WTC11 (cell line): Measurements from ENCODE around the gene ZSCAN20.

Source experiments
- ELF4 ChIP-seq: sonication (generic); formaldehyde crosslinking; IDR thresholded peaks from 2 replicates; pipeline ENCODE4 v1.8.1; 2022; ENCODE audit warnings: low read depth, mild to moderate bottlenecking, moderate library complexity, missing genetic modification reagents
- TF ChIP-seq, protein P1 (sequence below): fragments of 250-450 bp; sonication (Bioruptor Pico); IDR thresholded peaks from 2 replicates; pipeline ENCODE4 v2.1.2; 2022; ENCODE audit warnings: mild to moderate bottlenecking, moderate library complexity
- TF ChIP-seq, protein P2 (sequence below): sonication (generic); formaldehyde crosslinking; IDR thresholded peaks from 2 replicates; pipeline ENCODE4 v1.8.1; 2023; ENCODE audit warnings: mild to moderate bottlenecking, missing genetic modification reagents, borderline replicate concordance
- TF ChIP-seq, protein P3 (sequence below): fragments of 200-600 bp; IDR thresholded peaks from 2 replicates; pipeline ENCODE4 v1.8.0; 2022; ENCODE audit warnings: antibody characterized with exemption
- TF ChIP-seq, protein P4 (sequence below): sonication (generic); formaldehyde crosslinking; IDR thresholded peaks from 2 replicates; pipeline ENCODE4 v1.8.1; 2023; ENCODE audit warnings: mild to moderate bottlenecking, missing genetic modification reagents
- TF ChIP-seq, protein P5 (sequence below): fragments of 250-450 bp; sonication (Bioruptor Pico); IDR thresholded peaks from 2 replicates; pipeline ENCODE4 v1.9.0; 2021; ENCODE audit warnings: mild to moderate bottlenecking

DNA sequence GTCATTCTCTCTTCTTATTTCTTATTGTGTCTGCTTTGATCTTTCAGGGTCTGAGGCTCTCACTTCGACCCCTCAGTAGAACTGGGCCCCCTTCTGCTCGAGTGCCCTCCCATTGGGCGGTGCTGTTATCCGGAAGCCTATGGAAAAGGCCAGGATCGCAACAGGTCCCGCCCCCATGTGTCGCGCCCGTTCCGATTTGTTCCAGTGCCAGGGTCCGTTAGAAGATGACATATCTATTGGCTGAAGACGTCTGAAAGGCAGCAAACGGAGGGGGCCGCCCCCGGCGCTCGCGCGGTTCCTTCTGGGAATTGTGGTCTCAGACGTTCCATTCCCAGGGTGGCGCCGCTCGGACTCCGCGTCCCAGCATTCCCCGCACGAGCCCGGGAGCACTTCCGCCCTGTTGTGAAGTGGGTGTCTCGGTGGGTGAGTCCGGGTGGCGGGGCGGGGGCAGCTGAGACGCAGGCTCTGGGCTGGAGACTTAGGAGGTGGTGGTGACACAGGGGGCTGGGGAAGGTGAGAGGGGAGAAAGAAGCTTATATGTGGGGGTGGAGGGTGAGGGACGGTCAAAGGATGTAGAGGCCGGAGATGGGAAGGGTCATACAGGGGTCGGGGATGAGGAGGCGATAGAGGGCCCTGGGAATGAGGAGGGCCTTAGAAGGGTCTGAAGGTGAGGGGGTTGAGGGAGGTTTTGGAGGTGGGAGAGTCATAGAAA is at the start of gene ZSCAN20:
- TF ChIP-seq ELF4, result no peak
- TF ChIP-seq, protein P1, sequence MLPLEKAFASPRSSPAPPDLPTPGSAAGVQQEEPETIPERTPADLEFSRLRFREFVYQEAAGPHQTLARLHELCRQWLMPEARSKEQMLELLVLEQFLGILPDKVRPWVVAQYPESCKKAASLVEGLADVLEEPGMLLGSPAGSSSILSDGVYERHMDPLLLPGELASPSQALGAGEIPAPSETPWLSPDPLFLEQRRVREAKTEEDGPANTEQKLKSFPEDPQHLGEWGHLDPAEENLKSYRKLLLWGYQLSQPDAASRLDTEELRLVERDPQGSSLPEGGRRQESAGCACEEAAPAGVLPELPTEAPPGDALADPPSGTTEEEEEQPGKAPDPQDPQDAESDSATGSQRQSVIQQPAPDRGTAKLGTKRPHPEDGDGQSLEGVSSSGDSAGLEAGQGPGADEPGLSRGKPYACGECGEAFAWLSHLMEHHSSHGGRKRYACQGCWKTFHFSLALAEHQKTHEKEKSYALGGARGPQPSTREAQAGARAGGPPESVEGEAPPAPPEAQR, result no peak
- TF ChIP-seq, protein P2, sequence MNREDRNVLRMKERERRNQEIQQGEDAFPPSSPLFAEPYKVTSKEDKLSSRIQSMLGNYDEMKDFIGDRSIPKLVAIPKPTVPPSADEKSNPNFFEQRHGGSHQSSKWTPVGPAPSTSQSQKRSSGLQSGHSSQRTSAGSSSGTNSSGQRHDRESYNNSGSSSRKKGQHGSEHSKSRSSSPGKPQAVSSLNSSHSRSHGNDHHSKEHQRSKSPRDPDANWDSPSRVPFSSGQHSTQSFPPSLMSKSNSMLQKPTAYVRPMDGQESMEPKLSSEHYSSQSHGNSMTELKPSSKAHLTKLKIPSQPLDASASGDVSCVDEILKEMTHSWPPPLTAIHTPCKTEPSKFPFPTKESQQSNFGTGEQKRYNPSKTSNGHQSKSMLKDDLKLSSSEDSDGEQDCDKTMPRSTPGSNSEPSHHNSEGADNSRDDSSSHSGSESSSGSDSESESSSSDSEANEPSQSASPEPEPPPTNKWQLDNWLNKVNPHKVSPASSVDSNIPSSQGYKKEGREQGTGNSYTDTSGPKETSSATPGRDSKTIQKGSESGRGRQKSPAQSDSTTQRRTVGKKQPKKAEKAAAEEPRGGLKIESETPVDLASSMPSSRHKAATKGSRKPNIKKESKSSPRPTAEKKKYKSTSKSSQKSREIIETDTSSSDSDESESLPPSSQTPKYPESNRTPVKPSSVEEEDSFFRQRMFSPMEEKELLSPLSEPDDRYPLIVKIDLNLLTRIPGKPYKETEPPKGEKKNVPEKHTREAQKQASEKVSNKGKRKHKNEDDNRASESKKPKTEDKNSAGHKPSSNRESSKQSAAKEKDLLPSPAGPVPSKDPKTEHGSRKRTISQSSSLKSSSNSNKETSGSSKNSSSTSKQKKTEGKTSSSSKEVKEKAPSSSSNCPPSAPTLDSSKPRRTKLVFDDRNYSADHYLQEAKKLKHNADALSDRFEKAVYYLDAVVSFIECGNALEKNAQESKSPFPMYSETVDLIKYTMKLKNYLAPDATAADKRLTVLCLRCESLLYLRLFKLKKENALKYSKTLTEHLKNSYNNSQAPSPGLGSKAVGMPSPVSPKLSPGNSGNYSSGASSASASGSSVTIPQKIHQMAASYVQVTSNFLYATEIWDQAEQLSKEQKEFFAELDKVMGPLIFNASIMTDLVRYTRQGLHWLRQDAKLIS (CRISPR knock-in tag), result no peak
- TF ChIP-seq, protein P3, sequence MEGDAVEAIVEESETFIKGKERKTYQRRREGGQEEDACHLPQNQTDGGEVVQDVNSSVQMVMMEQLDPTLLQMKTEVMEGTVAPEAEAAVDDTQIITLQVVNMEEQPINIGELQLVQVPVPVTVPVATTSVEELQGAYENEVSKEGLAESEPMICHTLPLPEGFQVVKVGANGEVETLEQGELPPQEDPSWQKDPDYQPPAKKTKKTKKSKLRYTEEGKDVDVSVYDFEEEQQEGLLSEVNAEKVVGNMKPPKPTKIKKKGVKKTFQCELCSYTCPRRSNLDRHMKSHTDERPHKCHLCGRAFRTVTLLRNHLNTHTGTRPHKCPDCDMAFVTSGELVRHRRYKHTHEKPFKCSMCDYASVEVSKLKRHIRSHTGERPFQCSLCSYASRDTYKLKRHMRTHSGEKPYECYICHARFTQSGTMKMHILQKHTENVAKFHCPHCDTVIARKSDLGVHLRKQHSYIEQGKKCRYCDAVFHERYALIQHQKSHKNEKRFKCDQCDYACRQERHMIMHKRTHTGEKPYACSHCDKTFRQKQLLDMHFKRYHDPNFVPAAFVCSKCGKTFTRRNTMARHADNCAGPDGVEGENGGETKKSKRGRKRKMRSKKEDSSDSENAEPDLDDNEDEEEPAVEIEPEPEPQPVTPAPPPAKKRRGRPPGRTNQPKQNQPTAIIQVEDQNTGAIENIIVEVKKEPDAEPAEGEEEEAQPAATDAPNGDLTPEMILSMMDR, result no peak
- TF ChIP-seq, protein P4, sequence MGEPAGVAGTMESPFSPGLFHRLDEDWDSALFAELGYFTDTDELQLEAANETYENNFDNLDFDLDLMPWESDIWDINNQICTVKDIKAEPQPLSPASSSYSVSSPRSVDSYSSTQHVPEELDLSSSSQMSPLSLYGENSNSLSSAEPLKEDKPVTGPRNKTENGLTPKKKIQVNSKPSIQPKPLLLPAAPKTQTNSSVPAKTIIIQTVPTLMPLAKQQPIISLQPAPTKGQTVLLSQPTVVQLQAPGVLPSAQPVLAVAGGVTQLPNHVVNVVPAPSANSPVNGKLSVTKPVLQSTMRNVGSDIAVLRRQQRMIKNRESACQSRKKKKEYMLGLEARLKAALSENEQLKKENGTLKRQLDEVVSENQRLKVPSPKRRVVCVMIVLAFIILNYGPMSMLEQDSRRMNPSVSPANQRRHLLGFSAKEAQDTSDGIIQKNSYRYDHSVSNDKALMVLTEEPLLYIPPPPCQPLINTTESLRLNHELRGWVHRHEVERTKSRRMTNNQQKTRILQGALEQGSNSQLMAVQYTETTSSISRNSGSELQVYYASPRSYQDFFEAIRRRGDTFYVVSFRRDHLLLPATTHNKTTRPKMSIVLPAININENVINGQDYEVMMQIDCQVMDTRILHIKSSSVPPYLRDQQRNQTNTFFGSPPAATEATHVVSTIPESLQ (CRISPR knock-in tag), result no peak
- TF ChIP-seq, protein P5, sequence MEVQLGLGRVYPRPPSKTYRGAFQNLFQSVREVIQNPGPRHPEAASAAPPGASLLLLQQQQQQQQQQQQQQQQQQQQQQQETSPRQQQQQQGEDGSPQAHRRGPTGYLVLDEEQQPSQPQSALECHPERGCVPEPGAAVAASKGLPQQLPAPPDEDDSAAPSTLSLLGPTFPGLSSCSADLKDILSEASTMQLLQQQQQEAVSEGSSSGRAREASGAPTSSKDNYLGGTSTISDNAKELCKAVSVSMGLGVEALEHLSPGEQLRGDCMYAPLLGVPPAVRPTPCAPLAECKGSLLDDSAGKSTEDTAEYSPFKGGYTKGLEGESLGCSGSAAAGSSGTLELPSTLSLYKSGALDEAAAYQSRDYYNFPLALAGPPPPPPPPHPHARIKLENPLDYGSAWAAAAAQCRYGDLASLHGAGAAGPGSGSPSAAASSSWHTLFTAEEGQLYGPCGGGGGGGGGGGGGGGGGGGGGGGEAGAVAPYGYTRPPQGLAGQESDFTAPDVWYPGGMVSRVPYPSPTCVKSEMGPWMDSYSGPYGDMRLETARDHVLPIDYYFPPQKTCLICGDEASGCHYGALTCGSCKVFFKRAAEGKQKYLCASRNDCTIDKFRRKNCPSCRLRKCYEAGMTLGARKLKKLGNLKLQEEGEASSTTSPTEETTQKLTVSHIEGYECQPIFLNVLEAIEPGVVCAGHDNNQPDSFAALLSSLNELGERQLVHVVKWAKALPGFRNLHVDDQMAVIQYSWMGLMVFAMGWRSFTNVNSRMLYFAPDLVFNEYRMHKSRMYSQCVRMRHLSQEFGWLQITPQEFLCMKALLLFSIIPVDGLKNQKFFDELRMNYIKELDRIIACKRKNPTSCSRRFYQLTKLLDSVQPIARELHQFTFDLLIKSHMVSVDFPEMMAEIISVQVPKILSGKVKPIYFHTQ (CRISPR knock-in tag), result no peak
